IMR-90 (cell line): ENCODE data around the gene PPFIA1.

Experiments used
- BHLHE40 ChIP-seq: fragments of 150-350 bp; IDR thresholded peaks from 2 replicates; pipeline ENCODE4 v1.6.1; 2016; ENCODE audit warnings: mild to moderate bottlenecking, low read depth, low read length
- CEBPB ChIP-seq: IDR thresholded peaks from 2 replicates; pipeline ENCODE4 v1.6.1; 2012; ENCODE audit warnings: low read depth, low read length, improper control_type of control experiment
- FOS ChIP-seq: fragments of 150-350 bp; IDR thresholded peaks from 2 replicates; pipeline ENCODE4 v1.6.1; 2016; ENCODE audit warnings: low read depth, low read length
- MAFK ChIP-seq: IDR thresholded peaks from 2 replicates; pipeline ENCODE4 v1.6.1; 2012; ENCODE audit warnings: low read depth, low read length, improper control_type of control experiment
- MAZ ChIP-seq: IDR thresholded peaks from 2 replicates; pipeline ENCODE4 v1.6.1; 2012; ENCODE audit warnings: low read depth, mild to moderate bottlenecking, low read length, improper control_type of control experiment, moderate library complexity, borderline replicate concordance
- NFE2L2 ChIP-seq: fragments of 150-350 bp; IDR thresholded peaks from 2 replicates; pipeline ENCODE4 v1.6.1; 2016; ENCODE audit warnings: low read depth, mild to moderate bottlenecking, low read length
- POLR2A ChIP-seq: IDR thresholded peaks from 2 replicates; pipeline ENCODE4 v1.6.1; 2012; ENCODE audit warnings: mild to moderate bottlenecking, low read depth, low read length
- RAD21 ChIP-seq: IDR thresholded peaks from 2 replicates; pipeline ENCODE4 v1.6.1; 2012; ENCODE audit warnings: low read length, improper control_type of control experiment
- SMC3 ChIP-seq: fragments of 150-350 bp; IDR thresholded peaks from 2 replicates; pipeline ENCODE4 v1.6.1; 2016; ENCODE audit warnings: low read depth, mild to moderate bottlenecking, antibody characterized with exemption, low read length, moderate library complexity
- TF ChIP-seq, protein P1 (sequence below): conservative IDR thresholded peaks from 2 replicates; pipeline ENCODE4 v1.5.1; 2012; ENCODE audit warnings: mild to moderate bottlenecking, low read depth, low read length, improper control_type of control experiment
- TF ChIP-seq, protein P2 (sequence below): fragments of 150-350 bp; IDR thresholded peaks from 2 replicates; pipeline ENCODE4 v1.6.1; 2017; ENCODE audit warnings: mild to moderate bottlenecking, antibody characterized with exemption, low read length, low read depth

DNA sequence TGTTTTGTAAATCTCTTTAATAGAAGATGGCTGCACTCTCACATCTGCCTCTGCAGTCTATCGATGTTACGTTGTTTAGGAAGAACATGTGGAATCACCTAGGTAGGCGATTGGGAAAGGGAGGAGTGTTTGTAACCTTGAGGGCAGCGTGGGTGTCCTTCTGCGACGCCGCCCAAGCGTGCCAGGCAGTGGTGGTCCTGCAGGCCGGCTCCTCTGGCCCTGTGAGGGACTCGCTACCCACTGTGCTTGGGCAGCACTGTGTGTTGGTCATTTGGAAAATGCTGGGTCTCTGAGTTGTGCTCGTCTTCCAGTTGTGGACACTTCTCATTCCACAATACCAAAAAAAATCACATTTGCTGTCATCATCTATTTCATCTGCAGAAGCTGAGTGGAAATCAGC lies 156.9 kb downstream of the PPFIA1 start:
- TF ChIP-seq POLR2A (no peak), SMC3 (no peak), MAFK (no peak), MAZ (no peak), BHLHE40 (no peak), FOS (no peak), CEBPB (no peak), RAD21 (no peak), NFE2L2 (no peak)
- TF ChIP-seq, protein P1, sequence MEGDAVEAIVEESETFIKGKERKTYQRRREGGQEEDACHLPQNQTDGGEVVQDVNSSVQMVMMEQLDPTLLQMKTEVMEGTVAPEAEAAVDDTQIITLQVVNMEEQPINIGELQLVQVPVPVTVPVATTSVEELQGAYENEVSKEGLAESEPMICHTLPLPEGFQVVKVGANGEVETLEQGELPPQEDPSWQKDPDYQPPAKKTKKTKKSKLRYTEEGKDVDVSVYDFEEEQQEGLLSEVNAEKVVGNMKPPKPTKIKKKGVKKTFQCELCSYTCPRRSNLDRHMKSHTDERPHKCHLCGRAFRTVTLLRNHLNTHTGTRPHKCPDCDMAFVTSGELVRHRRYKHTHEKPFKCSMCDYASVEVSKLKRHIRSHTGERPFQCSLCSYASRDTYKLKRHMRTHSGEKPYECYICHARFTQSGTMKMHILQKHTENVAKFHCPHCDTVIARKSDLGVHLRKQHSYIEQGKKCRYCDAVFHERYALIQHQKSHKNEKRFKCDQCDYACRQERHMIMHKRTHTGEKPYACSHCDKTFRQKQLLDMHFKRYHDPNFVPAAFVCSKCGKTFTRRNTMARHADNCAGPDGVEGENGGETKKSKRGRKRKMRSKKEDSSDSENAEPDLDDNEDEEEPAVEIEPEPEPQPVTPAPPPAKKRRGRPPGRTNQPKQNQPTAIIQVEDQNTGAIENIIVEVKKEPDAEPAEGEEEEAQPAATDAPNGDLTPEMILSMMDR, result no peak
- TF ChIP-seq, protein P2, sequence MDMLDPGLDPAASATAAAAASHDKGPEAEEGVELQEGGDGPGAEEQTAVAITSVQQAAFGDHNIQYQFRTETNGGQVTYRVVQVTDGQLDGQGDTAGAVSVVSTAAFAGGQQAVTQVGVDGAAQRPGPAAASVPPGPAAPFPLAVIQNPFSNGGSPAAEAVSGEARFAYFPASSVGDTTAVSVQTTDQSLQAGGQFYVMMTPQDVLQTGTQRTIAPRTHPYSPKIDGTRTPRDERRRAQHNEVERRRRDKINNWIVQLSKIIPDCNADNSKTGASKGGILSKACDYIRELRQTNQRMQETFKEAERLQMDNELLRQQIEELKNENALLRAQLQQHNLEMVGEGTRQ, result no peak
